ENCODE results near the gene VSIG1. TPM values are rescaled to one million over a fixed set of nuclear protein-coding genes. Genes with fewer than 3 reads are reported as not detected.

VSIG1 gene
- total and polyA plus RNA-seq, 10 of the 15 experiments (the other 5 are each of a cell fraction or from before 2014, with no cell fraction given), result 0.04 to 0.08 (median 0.06) TPM; not detected in 7

DNA sequence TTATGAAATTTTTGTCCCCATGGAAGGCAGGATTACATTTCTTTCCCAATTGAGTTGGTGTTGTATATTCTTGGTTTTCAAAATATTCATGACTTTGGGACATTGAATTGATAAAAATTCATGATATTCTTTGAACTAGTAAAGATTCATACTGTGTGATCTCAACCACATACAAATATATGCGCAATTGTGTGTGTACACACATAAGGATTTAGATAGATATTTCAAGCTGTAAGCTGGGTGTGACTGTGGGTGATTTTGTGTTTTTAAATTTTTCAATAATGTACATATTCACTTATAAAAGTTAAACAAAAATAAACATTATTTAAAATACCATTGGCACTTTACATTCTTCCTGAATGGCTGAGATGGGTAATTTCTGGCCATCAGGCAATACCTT is 19.5 kb upstream of the VSIG1 start (continued):
- TF ChIP-seq MEF2A (IDR thresholded peaks at IDR 0.05; ENCODE audit: insufficient read depth, low read depth, low read length) (no peak), CBX3 (IDR thresholded peaks at IDR 0.05; ENCODE audit: borderline replicate concordance, low read depth) (no peak), NRF1 (conservative IDR thresholded peaks at IDR 0.05; ENCODE audit: low read depth, low read length) (no peak), FOS (IDR thresholded peaks at IDR 0.05; ENCODE audit: borderline replicate concordance, extremely low read depth, insufficient read length) (no peak), FOXK2 (IDR thresholded peaks at IDR 0.05) (no peak), BACH1 (IDR thresholded peaks at IDR 0.05; ENCODE audit: borderline replicate concordance) (no peak), MYB (IDR thresholded peaks at IDR 0.05; ENCODE audit: borderline replicate concordance, low read depth, low read length) (no peak), NFYB (IDR thresholded peaks at IDR 0.05; ENCODE audit: insufficient read depth, low read depth, low read length) (no peak)
- TF ChIP-seq, protein P1, sequence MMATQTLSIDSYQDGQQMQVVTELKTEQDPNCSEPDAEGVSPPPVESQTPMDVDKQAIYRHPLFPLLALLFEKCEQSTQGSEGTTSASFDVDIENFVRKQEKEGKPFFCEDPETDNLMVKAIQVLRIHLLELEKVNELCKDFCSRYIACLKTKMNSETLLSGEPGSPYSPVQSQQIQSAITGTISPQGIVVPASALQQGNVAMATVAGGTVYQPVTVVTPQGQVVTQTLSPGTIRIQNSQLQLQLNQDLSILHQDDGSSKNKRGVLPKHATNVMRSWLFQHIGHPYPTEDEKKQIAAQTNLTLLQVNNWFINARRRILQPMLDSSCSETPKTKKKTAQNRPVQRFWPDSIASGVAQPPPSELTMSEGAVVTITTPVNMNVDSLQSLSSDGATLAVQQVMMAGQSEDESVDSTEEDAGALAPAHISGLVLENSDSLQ (IDR thresholded peaks at IDR 0.05), result no peak

DNA sequence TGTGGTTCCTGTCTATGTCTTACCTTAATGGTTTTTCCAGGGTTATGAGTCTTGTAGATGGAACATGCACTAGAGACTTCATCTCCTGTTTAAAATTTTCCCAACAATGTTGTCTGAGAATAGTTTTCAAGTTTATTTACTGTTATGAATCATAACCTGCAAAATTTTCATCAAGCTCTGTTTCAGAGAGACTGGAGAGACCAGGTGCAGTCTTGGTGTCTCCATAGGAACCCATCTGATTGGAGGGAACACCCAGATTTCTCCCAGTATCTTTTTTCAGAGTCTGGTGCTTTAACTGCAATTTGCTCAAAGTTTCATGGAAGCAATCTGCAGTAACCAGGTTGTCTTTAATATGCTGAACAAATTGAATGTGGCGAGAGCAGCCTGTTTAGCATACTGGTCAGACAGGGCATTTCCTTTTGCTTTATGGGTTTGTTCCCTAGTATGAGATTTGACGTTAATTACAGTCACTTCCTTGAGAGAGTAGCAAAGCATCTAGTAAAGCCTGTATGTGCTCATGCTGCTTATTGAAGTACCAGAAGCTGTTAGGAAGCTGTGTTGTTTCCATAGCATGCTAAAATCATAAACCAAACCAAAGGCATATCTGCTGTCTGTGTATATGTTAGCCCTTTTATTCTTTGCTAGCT is 18.8 kb upstream of the VSIG1 start:
- intact Hi-C loops (cut with micrococcal nuclease; ENCODE audit: unreplicated experiment), result no loop called here
- BruUV-seq (replicated peaks), result no TSS peak
- no peak for TF ChIP-seq NRF1 (conservative IDR thresholded peaks at IDR 0.05; ENCODE audit: low read depth, low read length)
- TF ChIP-seq, protein P2, sequence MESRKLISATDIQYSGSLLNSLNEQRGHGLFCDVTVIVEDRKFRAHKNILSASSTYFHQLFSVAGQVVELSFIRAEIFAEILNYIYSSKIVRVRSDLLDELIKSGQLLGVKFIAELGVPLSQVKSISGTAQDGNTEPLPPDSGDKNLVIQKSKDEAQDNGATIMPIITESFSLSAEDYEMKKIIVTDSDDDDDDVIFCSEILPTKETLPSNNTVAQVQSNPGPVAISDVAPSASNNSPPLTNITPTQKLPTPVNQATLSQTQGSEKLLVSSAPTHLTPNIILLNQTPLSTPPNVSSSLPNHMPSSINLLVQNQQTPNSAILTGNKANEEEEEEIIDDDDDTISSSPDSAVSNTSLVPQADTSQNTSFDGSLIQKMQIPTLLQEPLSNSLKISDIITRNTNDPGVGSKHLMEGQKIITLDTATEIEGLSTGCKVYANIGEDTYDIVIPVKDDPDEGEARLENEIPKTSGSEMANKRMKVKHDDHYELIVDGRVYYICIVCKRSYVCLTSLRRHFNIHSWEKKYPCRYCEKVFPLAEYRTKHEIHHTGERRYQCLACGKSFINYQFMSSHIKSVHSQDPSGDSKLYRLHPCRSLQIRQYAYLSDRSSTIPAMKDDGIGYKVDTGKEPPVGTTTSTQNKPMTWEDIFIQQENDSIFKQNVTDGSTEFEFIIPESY (IDR thresholded peaks at IDR 0.05), result no peak
- no peak for TF ChIP-seq EED (IDR thresholded peaks at IDR 0.05; ENCODE audit: low read depth)
- no peak for TF ChIP-seq PAX5 (IDR thresholded peaks at IDR 0.05; ENCODE audit: borderline replicate concordance, low read depth, low read length)
- TF ChIP-seq POLR2AphosphoS2 (IDR thresholded peaks at IDR 0.05; ENCODE audit: low read depth, low read length), result no peak
- TF ChIP-seq BCL11A (IDR thresholded peaks at IDR 0.05; ENCODE audit: low read depth, low read length), result no peak
- no peak for TF ChIP-seq MXI1 (IDR thresholded peaks at IDR 0.05; ENCODE audit: low read depth, low read length)
- TF ChIP-seq SMC3 (IDR thresholded peaks at IDR 0.05; ENCODE audit: borderline replicate concordance, low read length), result no peak
- TF ChIP-seq, protein P3, sequence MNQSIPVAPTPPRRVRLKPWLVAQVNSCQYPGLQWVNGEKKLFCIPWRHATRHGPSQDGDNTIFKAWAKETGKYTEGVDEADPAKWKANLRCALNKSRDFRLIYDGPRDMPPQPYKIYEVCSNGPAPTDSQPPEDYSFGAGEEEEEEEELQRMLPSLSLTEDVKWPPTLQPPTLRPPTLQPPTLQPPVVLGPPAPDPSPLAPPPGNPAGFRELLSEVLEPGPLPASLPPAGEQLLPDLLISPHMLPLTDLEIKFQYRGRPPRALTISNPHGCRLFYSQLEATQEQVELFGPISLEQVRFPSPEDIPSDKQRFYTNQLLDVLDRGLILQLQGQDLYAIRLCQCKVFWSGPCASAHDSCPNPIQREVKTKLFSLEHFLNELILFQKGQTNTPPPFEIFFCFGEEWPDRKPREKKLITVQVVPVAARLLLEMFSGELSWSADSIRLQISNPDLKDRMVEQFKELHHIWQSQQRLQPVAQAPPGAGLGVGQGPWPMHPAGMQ (IDR thresholded peaks at IDR 0.05; ENCODE audit: borderline replicate concordance), result no peak
- TF ChIP-seq LARP7 (IDR thresholded peaks at IDR 0.05), result no peak
- no peak for TF ChIP-seq KAT2A (conservative IDR thresholded peaks at IDR 0.05; ENCODE audit: control insufficient read depth, low read depth, low read length)
- TF ChIP-seq ZNF207 (IDR thresholded peaks at IDR 0.05; ENCODE audit: borderline replicate concordance), result no peak
- no peak for TF ChIP-seq FOS (IDR thresholded peaks at IDR 0.05; ENCODE audit: borderline replicate concordance, extremely low read depth, insufficient read length)
- TF ChIP-seq MEF2A (IDR thresholded peaks at IDR 0.05; ENCODE audit: insufficient read depth, low read depth, low read length), result no peak

More for the DNA sequence above, 18.8 kb upstream of the VSIG1 start:
- SMC1A ChIA-PET (ENCODE audit: uncharacterized antibody, unreplicated experiment), result no interaction called here
- Histone ChIP-seq H2AFZ (ENCODE audit: control insufficient read depth, low read depth, low read length) (no peak overlapping the region), H3K36me3 (ENCODE audit: control insufficient read depth in 2 of 2, insufficient read depth in 2 of 2, low read length in 1 of 2) (no peaks in the 10 kb centered on the region), H3K4me3 (no peak overlapping the region), H3K4me2 (ENCODE audit: control insufficient read depth, insufficient read depth) (no peak overlapping the region), H3K4me1 (ENCODE audit: control insufficient read depth, insufficient read depth, low read length) (no peaks in the 10 kb centered on the region), H4K20me1 (ENCODE audit: control insufficient read depth, insufficient read depth) (no peaks in the 10 kb centered on the region), H3K27me3 (replicated peaks in 1 of 2; ENCODE audit: control insufficient read depth in 2 of 2, insufficient read depth in 2 of 2, low read length in 1 of 2) (no peaks in the 10 kb centered on the region), H3K27ac (ENCODE audit: control insufficient read depth, insufficient read depth) (no peak overlapping the region), H3K79me2 (ENCODE audit: control insufficient read depth, insufficient read depth, low read length) (no peaks in the 10 kb centered on the region), H3K9ac (ENCODE audit: control insufficient read depth, insufficient read depth, low read length) (no peak overlapping the region), H3K9me3 (replicated peaks; ENCODE audit: control insufficient read depth, insufficient read depth, low read length) (no peaks in the 10 kb centered on the region)
- RAD21 ChIA-PET (ENCODE audit: unreplicated experiment), result no interaction called here
- in situ Hi-C loops (cut with MboI), result no loop called here
- WGBS (ENCODE audit: insufficient coverage, insufficient replicate concordance, low lambda C conversion rate, missing lambda C conversion rate), result 30% methylated on average over 2 of the region's 2 CpGs
- POLR2A ChIA-PET, result no interaction called here
- FAIRE-seq, result no peak
- CTCF ChIA-PET, result no interaction called here
- no peak for DNase-seq (ENCODE audit: low read depth, low spot score)
- no peak for ATAC-seq

Measured in GM12878 (cell line).